ENCODE results near the gene LIG1.

The LIG1 gene

DNA sequence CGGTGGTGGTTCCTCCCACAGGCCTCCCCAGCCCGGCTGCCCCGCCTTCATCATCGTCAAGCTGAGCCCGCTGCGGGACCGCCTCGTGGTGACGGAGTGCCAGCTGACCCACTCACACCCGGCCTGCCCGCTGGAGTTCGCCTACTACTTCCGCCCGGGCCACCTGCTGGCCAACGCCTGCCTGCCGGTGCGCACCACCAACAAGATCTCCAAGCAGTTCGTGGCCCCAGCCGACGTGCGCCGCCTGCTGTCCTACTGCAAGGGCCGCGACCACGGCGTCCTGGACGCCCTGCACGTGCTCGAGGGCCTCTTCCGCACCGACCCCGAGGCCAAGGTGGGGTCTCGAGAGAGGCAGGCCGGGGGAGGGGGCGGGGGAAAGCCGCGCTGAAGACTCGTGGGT, 12.3 kb upstream of the LIG1 start:
- DNase-seq (ENCODE audit: low spot score), result peak; percentile 45

DNA sequence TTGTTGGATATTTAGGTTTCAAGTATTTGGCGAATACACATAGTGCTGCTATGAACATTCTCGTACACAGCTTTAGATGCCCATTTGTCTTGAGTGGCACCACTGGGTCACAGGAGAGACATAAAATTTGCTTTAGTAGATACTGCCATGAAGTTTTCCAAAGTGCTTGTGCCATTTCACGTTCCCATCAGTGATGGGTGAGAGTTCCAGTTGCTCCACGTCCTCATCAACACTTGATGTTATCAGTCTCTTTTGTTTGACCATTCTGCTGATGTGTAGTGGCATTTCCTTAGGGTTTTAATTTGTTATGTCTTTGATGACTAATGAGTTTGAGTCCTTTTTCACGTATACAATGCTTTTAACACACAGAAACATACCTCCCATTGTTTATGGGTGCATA, 11.4 kb upstream of the LIG1 start:
- DNase-seq (ENCODE audit: low spot score), result no peak

DNA sequence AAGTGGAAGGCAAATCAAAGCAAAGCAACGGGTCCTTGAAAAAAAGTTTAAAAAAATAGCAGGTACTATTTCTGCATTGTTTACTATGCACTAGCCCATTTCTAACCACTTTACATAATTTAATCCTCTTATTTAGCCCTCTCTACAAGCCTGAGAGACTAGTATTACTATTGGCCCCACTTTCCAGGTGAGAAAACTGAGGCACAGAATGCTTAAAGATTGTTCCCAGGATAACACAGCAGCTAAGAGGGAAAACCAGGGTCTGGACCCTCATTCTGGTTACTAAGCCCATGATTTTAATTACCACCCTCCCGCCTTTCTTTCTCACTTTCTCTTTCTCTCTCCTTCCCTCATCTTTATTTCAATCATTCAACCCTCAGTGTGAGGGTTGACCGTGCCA, 6.1 kb upstream of the LIG1 start:
- DNase-seq (ENCODE audit: low spot score), result no peak

DNA sequence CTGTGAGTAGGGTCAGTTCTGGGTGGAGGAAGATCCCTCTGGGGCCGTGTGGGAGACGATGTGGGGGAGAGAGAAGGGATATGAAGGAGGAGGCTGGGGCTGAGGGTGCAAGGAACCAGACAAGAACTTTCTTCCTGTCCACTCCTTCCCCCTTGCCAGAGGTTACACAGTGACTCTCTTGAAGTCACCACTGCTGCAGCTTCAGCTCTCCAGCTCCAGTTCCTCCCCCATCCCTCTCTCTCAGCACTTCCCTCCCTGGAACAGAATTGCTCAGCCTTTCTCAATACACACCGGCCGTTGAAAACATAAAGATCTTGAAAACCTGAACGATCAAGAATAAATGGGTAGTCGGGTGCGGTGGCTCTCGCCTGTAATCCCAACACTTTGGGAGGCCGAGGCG, 5.4 kb upstream of the LIG1 start:
- DNase-seq (ENCODE audit: low spot score), result no peak

DNA sequence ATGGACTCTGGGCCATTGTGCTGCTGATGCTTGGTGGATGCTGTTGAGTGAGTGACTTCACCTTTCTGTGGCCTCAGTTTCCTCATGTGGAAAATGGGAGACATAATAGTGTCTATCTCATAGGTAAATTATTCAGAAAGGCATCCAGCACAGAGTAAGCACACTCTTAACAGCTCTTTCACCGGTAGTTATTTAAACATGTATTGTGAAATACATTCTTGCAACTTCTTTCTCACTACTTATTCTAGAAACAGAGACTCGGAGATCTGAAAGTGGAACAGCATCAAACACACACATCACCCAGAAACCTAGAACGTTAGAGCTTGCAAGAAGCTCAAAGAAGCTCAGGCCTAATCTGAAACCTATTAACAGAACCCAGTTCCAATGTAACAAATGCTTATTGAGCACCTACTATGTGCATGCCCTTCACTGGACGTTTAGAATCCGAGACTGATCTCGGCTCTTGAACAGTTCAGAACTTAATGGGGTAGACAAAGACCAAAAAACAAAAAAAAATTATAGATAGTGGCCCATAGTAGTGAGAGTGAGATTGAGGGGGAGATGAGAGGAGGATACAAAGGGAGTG, 4.4 kb upstream of the LIG1 start:
- DNase-seq (ENCODE audit: low spot score), result no peak

DNA sequence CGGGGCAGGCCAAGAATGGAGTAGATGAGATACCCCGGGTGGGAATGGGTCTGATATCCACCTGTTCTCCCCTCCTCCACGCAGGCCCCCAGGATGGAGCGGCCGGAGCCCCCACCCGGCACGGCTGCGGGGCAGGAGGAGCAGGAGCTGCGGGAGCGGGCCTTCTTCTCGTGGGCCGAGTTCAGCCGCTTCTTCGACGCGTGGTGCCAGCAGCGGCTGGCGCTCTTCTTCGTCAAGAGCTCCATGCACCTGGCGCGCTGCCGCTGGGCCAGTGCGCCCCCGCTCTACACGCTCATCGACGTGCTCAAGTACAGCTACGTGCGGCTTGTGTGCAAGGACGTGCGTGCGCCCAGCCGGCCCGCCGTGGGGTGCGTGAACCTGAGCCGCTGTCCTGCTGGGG, 1.6 kb upstream of the LIG1 start:
- DNase-seq (ENCODE audit: low spot score), result no peak

DNA sequence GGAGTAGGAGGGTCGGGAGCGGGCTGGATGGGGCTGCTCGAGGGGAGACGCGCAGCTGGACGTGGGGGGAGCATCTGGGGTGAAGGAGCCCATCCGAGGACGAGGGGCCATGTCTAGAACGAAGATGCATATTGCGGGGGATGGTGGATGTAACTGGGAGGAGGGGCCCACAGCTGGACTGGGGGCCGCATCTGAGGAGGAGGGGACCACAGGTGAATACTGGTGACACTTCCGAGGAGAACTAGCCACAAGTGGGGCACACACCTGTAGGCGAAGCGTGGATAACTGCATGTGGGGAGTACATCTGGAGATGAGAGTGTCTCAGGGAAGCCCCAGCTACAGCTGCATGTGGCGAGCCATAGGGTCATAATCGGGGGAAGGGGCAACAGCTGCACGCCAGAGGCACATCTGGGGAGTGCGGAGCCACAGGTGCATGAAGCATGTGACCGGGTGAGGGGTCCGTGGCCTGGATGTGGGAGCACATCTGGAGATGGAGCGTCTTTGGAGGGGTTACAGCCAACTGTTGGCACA, 738 bp upstream of the LIG1 start:
- DNase-seq (ENCODE audit: low spot score), result no peak

DNA sequence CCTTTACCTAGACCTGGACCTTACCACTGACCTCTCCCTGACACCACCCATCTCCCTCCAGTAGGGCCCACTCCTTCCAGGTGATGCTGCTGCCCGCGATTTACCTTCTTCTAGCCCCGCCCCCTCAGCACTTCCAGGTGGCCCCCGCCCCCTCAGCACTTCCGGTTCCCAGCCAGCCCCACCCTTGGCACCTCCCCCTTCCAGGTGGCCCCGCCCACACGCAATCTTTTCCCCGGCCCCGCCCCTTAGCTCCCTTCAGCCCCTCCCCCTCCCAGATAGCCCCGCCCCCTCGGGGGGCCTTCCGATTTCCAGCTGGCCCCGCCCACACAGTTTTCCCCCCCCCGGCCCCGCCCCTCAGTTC, 586 bp downstream of the LIG1 start:
- DNase-seq (ENCODE audit: low spot score), result peak; percentile 94

DNA sequence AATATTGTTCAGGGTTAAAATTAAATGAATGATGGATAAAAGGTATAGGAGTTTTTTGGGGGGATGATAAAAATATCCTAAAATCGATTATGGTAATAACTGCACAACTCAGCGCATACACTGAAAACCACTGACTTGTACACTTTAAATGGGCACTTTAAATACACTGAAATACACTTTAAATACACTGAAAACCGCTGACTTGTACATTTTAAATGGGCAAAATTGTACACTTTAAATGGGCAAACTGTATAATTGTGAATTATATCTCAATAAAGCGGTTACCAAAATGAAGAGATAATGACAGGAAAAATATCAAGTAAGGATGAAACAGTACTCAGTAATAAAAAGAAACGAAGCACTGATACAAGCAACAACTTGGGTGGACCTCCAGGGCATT, 1.5 kb downstream of the LIG1 start:
- DNase-seq (ENCODE audit: low spot score), result no peak

DNA sequence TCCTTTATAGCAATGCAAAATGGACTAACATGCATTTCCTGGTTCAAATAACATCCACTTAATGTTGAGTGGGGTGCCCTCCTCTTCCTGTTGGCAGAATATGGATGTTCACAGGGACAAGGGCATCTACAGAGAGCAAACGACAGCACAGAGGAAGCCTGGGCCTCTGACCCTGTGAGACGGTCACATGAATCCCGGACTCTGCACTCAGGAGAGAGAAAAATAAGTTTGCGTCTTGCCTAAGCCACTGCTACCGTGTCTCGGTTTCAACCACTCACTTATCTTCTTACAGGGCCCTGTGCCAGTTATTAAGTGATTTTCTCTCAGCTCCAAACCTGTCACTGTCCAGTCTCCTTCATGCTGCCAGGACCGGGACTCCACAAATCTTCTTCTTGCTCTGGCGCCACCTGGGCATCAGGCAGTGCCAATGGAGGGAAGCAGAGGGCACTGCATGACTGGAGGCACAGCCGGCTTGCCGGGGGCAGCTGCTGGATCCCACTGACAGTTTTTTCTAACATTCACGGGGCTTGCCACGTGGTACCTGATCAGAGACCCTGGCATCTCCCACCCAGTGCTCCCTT, 11.8 kb downstream of the LIG1 start:
- DNase-seq (ENCODE audit: low spot score), result peak; percentile 63

DNA sequence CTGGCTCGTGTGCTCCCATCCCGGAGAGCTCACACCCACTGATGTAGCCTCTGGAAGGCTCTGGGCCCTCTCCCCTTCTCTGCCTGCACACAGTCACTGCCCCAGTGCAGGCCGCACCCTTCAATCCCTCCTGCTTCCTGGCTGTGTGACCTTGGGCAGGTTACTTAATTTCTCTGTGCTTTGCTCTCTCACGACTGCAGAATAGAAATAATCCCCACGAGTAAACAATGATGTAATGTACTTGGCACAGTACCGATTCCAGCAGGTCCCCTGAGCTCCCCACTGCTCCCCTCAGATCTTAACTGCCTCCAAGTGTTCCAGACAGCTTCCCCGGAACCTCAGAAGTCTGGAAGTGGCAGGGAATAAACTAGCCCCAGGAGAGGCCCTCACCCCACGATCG, 16.1 kb downstream of the LIG1 start:
- DNase-seq (ENCODE audit: low spot score), result no peak

DNA sequence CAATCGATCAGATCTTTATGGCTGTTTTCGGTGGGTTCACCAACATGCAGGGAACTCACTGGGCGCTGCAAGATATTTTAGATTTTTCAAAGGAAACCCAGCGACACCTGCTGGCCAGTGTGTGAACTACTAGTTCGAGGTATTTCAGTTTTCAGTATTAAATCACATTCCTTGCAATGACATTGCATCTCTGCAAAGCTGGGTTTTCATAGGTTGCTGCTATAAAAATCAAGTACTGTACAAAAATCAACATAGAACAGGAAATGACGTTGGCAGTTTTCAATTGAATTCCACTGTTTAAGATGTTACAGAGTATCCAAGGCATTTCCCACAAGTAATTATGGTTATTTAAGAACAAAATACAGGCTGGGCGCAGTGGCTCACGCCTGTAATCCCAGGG, 17.6 kb downstream of the LIG1 start:
- DNase-seq (ENCODE audit: low spot score), result peak; percentile 71

DNA sequence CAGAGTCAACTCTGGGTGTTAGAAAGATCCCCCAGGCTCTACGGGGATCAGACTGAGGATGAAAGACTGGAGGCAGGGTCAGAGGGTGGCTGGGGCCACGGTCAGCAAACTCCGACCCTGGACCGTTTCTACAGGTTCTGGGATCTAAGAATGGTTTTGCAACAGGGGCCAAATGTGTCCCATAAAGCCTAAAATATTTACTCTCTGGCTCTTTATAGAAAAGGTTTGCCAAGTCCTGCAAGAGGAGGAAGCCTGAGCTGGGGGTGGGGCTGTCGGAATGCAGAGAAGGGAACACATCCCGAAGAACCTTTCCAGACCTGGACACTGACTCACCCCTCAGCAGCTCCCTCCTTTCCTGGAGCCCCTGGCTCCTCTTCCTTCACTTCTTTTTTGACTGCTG, 20.7 kb downstream of the LIG1 start:
- no peak for DNase-seq (ENCODE audit: low spot score)

DNA sequence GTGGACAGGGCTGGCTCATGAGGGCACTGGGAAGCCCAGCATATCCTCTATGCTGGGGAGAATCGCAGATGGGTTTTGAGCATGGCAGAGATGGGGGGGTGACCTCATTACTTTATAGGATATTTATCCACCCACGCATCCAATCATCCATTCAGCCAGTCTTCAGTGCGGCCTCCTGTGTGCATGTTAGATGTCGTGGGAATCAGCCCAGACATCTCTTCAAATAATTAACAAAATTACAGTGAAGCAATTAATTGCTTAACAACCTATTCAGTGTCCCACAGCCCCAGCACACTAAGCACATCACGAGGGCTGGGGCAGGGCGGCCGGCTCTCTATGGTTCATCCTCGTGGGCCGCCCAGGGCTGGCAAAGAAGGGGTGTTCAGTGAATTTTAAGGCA, 21.6 kb downstream of the LIG1 start:
- no peak for DNase-seq (ENCODE audit: low spot score)

DNA sequence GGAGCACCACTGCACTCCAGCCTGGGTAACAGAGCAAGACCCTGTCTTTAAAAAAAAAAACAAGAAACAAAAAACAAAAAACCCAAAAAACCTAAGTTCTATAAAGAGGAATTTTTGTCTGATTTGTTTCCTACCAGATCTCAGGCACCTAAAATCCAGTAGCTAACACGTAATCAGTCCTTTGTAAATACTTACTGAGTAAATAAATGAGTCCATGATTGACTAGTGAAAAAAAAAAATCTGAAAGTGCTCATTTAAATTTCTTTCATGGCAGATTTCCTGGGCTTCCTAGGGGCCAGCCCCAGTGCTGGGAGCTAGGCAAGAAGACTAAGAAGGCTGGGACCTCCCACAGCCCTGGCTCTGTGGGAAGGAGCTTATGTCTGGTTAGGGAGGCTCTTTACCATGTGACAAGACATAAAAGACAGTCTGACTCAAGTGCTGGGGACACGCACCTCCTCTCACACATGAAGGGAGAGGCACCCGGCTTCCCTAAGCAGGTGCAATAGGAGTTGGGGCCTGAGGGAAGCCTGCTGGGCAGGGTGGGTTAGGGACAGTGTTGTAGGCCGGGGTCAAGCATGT, 22.5 kb downstream of the LIG1 start:
- no peak for DNase-seq (ENCODE audit: low spot score)

DNA sequence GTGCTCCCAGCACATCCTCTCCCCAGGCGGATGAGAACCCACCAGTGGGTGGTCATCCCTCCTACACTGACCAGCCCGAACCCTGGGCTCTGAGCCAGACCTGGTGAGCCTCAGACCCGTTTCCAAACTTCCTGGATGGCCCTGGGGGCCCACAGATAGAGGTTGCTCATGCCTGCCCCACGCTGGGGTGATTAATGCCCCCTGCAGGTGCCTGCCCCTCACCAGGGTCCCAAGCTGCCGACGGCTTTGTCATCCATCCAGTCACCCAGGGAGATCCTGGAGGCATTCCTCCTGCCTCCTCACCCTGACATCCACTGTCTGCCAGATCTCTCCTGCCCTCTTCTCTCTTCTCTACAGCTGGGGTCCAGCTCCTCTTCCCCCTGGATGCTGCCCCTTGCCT, 31.1 kb downstream of the LIG1 start:
- no peak for DNase-seq (ENCODE audit: low spot score)

DNA sequence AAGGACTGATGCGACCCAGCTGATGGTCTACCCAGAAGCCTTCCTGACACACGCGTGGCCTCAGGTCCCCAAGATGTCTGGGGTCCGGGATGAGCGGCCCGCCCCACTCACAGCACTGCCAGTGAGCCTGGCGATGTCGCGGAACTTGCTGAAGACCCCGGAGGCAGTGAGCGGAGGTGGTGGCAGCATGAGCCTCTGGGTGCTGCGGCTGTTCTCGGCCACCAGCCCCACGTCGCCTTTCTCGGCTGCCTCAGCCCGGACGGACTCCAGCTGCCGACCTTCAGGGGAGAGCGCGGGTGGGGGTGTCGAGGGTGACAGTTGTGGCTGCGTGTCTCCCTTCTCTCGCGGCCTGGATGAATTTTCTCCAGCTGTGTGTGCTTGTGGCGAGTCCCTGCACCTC, 32.7 kb downstream of the LIG1 start:
- DNase-seq (ENCODE audit: low spot score), result no peak

DNA sequence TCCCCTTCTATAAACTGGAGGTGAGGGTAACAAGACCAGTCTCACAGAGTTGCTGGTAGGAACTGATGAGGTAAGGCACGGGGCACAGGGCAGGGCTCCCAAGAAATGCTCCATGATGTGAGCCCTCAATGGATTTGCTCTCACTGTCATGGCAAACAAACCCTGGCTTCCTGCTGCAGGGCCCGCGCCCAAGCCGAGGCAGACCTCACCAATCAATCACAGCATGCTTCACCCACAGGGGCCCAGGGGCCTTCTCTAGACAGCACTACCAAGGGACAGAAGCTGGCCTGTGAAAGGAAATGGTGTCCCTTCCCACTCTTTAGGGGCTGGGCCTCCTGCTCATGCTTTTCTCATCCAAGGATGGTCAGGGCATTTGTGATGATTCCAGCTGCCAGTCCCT, 33.6 kb downstream of the LIG1 start:
- DNase-seq (ENCODE audit: low spot score), result no peak

DNA sequence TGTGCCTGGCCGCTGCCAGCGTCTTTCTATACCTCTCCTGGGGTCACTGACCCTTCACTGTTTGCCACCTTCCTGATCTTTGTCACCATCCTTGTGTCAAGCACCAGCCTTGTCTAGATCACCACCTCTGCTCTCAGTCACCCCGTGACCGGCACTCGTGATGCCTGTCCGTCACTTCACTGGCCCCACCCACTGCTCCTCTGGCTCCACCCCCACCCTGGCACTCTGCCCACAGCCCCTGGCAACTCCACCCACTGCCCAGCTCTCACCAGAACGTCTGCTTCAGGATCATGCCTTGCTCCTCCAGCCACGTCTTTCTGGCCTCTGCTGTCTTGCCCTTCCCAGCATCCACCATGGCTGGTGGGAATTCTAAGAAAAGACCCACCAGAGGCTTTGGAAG, 34.7 kb downstream of the LIG1 start:
- DNase-seq (ENCODE audit: low spot score), result no peak

DNA sequence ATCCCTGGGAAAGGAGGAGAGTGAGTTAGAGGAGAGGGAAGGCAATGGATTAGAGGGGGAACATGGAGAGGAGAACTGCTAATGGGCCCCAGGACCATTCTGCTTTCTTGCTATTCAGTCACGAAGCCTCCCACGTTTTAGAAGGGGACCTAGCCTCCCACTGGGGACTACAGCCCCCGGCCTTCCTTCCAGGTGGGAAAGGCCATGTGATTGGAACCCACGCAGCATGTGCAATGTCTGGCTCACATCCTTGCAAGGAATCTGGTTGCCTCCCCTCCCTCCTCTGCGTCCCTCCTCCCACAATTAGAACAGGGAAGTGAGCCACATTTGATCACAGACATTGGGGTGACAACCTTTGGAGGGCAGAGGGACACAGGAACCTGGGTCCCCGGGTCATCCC, 37.0 kb downstream of the LIG1 start:
- DNase-seq (ENCODE audit: low spot score), result no peak

DNA sequence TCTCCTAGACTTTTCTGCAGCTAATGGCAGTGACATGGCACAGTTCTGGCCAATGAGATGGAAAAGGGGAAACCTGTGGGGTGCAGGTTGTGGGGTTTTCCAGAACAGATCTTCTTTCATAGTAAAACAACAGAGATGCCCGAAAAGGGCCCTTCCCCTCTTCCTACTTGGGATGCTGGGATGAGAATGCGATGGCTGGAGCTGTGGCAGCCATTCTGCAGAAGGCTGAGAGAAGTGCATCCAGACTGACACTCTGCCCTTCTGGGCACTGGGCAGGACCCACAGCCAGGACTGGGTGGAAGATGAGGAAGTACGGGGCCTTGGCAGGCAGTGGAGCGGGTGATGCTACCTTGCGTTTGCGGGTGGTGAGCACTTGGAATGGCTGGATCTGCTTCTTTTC, 42.6 kb downstream of the LIG1 start:
- DNase-seq (ENCODE audit: low spot score), result no peak

DNA sequence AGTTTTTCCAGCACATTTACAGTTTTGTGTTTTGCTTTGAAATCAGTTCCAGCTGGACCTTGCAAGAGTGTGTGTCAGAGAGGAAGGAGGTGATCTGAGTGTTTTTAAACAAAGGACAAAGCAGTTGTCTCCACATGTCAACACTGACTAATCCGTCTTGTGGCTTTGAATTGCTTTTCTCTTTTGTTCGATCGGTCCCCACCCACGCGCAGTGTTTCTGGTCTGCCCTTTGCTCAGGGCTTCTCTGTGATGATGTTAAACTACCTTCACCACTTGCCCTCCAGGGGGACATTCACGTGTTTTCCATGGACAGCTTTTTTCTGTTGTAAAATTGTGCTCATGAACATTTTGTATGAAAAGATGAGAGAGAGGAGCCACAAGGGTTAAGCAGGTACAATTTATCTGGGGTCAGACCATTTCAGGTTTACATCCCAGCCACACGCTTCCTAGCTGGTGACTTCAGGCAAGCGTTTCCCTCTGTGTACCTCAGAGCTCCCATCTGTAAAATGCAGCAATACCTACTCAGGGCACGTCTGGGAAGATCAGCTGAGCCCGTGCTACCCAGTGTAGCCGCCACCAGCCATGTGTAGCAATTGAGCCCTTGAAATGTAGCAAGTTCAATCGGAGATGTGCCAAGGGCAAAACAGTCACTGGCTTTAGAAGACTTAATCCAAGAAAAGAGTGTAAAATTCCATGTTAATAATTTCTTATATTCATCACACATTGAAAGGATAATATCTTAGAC, 46.1 kb downstream of the LIG1 start:
- DNase-seq (ENCODE audit: low spot score), result no peak

DNA sequence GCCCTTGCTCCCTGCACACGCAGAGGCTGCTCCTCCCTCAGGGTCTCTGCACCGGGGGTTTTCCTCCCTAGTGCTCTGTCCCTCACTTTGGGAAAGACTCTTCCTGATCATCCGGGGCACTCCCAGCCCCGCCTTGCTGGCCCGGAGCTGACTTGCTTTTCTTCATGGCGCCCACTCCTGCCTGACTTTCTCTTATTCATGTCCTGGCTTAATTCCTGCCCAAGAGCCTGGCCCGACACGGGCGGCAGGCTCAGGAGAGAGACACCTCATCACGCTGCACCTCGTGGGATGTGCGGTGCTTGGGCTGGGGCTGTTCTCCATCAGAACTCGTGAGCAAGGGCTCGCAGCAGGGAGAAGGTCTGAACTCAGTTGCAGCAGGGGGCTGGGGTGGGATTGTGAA, 47.7 kb downstream of the LIG1 start:
- no peak for DNase-seq (ENCODE audit: low spot score)
